Right hindlimb (tissue), 1 donor: ENCODE measurements around the gene PCBP3.
"Not testable (repeated sequence)": the region's sequence is repeated elsewhere in the genome, so short reads cannot be mapped to it uniquely, and the experiment has no call there.

ENCODE experiments used
- DNase-seq: peaks from one replicate; pipeline ENCODE4 v3.0.0-alpha.2; 2018

PCBP3 gene

DNA sequence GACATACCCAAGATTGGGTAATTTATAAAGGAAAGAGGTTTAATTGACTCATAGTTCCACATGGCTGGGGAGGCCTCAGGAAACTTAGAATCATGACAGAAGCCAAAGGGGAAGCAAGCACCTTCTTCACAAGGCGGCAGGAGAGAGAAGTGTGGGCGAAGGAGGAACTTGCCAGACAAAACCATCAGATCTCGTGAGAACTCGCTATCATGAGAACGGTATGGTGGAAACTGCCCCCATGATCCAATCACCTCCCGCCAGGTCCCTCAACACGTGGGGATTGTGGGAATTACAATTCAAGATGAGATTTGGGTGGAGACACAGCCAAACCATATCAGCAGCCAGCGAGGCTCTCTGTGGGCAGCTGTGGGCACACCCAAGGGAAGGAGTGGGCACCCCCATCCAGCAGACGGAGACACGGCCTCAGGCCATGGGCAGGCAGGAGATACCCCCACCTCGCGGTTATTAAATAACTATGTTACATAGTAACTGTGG lies 189.3 kb downstream of the PCBP3 start:
- DNase-seq = not testable (repeated sequence)

- DNase-seq = no peak
Measured at GRCh38 chr21:45833414-45833813, 189.9 kb downstream of the PCBP3 start.

DNA sequence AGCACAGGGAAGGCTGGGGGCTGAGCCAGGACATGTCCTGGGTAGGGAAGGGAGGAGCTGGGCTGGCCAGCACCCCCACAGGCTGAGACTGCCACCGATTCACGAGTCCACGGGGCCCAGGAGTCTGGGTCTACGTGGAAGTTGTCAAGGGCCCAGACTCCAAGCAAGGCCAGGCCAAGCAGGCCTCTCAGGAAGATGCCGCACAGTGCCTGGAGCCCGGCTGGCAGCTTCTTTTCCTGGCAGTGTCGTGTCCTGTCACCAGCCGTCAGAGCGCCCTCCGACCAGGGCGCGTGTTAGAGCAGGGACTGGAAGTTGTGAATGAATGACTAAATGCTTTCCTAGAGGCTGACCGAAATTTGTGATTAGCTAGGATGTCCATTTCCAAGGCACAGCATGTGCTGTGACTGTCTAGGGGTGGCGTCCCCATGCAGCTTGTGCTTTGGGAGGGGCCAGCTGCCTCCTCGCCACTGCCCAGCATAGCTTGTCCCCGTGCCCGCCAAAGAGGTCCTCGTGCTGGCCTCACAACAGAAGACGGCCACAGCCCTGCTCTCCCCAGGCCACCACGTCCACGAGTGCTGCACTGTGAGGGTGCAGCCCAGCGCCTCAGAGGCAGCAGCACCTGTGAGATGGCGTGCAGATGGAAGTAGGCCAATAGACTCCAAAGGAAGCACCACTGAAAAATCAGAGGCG lies 190.6 kb downstream of the PCBP3 start:
- no peak for DNase-seq

- DNase-seq = no peak
Measured at GRCh38 chr21:45834821-45835293, 191.3 kb downstream of the PCBP3 start.

DNA sequence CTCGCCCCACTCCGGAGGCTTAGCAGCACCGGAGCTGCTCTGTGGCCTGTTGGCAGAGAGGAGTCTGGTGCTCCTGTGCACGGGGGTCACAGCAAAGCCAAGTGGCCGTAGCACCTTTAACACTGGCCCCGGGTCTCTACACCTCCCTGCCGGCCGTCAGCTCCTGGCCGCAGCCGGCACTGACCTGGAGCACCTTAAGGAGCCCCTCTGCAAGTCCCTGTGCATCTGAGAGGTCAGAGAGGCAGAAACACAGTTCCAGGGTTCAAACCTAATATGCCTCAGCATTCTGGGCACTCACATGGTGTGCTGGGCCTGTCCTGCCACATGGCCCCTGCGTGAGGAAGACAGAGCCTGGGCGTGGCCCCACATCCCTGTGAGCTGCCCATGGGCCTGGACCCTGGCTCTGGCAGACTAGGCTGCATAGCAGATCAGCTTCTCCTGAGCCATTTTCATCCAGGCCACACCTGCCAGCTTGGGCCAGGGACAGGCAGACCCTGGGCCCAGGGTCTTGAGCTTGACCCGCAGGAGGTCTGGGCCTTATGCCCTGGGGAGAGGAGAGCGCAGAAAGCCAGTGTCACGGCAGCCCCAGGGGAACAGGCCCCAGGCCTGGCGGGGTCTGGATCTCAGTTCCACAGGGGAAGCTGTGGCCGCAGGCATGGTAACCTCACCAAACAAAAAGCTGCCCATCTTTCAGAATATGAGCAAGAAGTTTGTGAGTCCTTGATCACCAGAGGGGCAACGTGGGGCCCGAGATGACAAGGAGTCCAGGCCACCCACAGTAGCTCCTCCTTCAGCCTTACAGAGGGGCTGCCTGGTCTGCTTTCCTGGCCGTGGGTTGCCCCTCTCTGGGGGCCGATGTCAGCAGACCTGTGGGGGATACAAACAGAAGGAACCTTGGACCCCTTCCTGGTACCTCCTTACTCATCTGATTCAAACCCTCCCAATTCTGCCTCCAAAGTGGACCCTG lies 192.1 kb downstream of the PCBP3 start:
- no peak for DNase-seq

GRCh38 chr21:45836268-45836655 lies 192.7 kb downstream of the PCBP3 start:
- DNase-seq = no peak

GRCh38 chr21:45836694-45837670 lies 193.5 kb downstream of the PCBP3 start:
- no peak for DNase-seq

DNA sequence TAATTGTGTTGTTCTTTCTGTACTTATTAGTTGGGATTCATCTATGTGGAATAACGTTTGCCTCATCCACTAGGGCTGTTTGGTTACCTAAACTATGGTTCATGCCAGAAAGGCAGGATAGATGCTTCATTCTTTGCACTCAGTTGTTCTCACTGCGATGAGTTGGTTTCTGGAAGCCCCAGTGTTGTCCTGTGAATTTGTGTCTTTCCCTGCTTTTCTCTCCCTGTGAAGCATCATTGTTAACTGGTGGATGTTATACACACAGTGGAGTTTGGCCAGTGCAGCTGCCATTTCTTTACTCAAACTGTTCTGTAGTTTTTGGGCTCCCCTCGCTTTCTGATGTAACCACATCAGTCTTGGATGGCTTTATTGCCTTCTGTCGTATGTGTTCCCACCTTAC lies 194.4 kb downstream of the PCBP3 start:
- DNase-seq = no peak

DNA sequence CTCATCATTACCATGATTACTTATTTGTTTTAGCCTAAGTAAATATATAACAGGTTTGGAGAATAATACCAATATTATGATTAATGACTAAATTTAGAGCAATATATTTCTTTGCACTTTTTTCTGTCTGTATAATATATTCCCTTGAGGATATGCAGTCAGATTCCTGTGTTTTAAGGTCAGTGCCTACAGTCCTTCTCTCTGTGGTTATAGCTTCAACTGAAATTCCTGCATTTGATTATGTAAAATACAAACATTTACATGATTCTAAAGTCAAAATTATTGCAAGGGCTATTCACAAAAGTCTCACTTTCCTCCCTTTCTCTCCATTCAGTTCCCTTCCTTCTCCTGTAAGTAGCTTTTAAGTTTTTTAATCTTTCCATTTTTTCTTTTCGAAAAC lies 195.1 kb downstream of the PCBP3 start:
- no peak for DNase-seq

GRCh38 chr21:45839274-45839673 lies 195.7 kb downstream of the PCBP3 start:
- no peak for DNase-seq

DNA sequence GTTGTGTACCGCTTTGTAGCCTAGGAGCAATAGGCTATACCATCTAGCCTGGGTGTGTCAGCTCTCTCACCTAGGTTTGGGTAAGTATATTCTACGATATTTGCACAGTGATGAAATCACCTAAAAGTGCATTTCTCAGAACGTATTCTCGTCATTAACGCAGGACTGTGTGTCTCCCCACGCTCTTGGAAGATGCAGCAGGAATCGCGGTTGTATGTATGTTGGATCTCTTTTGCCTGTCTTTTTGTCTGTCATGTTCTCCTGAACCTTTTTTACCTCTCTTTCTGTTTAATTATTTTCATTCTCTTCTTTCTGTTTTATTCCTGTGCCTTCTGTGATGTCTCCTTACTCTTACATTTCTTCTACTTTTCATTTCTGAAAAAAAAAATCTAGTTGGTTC lies 197.5 kb downstream of the PCBP3 start:
- no peak for DNase-seq

DNA sequence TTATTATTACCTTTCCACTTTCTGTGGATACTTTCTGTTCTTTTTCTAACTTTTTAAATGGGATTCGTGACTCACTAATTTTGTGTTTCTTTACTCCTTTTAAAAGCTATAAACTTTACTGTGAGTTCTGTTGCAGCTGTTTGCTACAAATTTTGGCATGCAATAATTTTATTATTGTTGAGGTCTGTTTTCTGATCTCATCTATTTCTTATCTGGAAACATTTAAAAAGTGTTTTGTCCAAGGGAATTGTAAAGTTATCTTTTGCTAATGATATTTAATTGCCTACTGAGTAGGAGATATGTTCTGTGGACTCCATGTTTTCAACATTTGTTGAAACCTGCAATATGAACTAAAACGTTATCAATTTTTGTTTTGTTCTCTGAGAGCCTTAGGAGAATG lies 199.9 kb downstream of the PCBP3 start:
- DNase-seq = no peak

GRCh38 chr21:45844181-45844580 lies 200.7 kb downstream of the PCBP3 start:
- no peak for DNase-seq

GRCh38 chr21:45845063-45845769 lies 201.7 kb downstream of the PCBP3 start:
- no peak for DNase-seq

DNA sequence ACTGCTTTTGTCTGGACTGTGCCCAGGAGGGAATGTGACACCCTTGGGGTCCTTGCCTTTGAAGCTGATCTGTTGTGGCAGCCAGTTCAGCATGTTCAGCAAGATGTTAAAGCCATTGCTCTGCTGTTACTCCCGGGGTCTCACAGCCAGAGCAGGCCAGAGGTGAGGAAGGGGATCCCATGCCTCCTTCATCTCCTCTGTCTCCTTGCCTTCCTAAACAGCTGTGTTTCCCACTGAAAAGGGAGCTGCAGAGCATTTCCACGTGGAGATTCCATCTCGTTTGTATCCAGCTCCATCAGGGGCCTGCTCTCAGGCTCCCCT lies 202.2 kb downstream of the PCBP3 start:
- no peak for DNase-seq

GRCh38 chr21:45846373-45847160 lies 203.0 kb downstream of the PCBP3 start:
- no peak for DNase-seq

DNA sequence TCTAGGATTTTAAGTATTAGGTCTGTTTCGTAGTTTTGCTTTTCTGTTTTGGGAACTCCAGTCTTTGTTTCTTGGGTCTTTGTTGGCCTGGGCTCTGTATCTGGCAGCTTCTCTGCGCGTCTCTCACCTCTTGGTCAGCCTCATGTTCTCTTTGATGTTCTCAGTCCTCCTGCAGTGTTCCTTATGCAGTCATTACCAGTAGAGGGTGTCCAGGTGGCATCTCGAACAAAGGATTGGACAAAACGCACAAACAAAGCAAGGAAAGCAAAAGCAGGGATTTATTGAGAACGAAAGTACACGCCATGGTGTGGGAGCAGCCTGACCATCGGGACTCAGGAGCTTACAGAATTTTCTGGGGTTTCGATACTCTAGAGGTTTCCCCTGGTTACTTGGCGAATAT lies 204.3 kb downstream of the PCBP3 start:
- DNase-seq = no peak

- no peak for DNase-seq
Measured at GRCh38 chr21:45848331-45848730, 204.8 kb downstream of the PCBP3 start.

- no peak for DNase-seq
Measured at GRCh38 chr21:45848805-45849204, 205.3 kb downstream of the PCBP3 start.

DNA sequence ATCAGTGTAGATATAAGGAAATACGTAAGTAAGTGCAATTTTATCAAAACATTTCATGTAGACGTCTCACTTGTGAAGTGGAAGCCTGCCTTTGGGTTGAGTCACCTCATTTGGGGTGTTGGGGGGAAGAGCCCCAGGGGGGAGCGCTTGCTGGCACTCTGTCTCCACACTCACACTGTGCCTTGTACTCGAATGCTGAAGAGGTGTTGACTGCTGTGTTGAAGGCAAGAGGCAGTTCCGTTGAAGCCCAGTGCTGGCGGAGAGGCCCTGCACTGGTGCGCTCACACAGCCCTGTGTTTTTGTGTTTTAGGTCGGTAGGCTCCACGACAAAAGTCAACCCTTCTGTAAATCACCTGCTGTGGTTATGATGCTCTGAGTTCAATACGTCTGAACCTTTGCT lies 206.1 kb downstream of the PCBP3 start:
- no peak for DNase-seq

DNA sequence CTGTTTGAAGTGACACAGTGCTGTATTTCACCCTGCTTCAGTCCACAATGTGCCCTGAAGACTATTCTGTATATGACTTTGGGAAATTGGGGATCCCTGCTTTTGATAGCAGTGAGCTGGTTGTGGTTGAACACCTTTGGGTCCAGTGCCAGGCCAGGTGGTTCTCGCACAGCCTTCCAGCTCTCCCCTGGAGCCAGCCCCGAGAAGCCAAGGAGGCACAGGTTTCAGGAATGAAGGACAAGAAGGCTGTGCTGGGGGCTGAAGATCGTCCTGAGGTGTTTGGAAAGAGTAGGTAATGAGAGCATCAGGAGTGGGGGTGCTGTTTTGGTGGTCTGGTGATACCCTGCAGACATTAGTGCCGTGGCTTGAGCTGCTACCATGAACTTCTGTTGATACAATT lies 206.7 kb downstream of the PCBP3 start:
- DNase-seq = no peak
